OCI-LY7 (cell line): Measurements from ENCODE around the gene SLC35F4.

ENCODE experiments used
- EZH2phosphoT487 ChIP-seq: fragments of 200-600 bp; sonication (generic); IDR thresholded peaks from 2 replicates; pipeline ENCODE4 v1.6.1; 2018; ENCODE audit warnings: low read depth, borderline replicate concordance, mild to moderate bottlenecking, mixed run types, antibody characterized with exemption, low read length, moderate library complexity, mixed read lengths
- TF ChIP-seq, protein P1 (sequence below): fragments of 200-600 bp; sonication (generic); conservative IDR thresholded peaks from 2 replicates; pipeline ENCODE4 v1.5.1; 2014; ENCODE audit warnings: mild to moderate bottlenecking, antibody characterized with exemption, low read length, moderate library complexity, mixed read lengths

DNA sequence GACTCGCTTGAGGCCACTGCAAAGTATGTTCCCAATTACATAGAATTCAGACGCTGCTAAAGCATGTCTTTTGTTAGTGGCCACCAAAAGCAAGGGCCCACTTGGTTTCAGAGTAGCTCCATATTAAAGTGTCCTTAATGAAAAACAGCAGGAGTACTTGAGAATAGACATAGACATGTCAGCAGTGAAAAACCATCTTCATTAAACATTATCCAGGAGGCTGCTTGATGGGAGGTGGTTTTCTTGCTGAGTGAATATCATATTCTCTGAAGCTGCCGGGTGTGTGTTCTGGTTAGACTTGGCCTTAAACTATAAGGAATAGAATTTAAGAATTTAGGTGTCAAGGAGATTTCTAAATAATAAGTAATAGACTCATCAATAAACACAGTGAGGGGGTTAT, 292.7 kb downstream of the SLC35F4 start:
- no peak for TF ChIP-seq EZH2phosphoT487
- TF ChIP-seq, protein P1, sequence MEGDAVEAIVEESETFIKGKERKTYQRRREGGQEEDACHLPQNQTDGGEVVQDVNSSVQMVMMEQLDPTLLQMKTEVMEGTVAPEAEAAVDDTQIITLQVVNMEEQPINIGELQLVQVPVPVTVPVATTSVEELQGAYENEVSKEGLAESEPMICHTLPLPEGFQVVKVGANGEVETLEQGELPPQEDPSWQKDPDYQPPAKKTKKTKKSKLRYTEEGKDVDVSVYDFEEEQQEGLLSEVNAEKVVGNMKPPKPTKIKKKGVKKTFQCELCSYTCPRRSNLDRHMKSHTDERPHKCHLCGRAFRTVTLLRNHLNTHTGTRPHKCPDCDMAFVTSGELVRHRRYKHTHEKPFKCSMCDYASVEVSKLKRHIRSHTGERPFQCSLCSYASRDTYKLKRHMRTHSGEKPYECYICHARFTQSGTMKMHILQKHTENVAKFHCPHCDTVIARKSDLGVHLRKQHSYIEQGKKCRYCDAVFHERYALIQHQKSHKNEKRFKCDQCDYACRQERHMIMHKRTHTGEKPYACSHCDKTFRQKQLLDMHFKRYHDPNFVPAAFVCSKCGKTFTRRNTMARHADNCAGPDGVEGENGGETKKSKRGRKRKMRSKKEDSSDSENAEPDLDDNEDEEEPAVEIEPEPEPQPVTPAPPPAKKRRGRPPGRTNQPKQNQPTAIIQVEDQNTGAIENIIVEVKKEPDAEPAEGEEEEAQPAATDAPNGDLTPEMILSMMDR: no peak
